ENCODE results near the gene IL34.

Gene IL34

GRCh38 chr16:70680495-70681381 lies 34.4 kb downstream of the IL34 start:
- H3K27me3 ChIP-seq (ENCODE audit: control insufficient read depth, insufficient read depth, low read length) = no peaks in the 10 kb centered on the region
- no peaks in the 10 kb centered on the region for H3K9me3 ChIP-seq (ENCODE audit: control insufficient read depth, insufficient read depth, low read depth, low read length)
- peaks cover 28% of the 10 kb centered on the region; the same call in 1 of the 2 replicates for H3K4me1 ChIP-seq (ENCODE audit: control insufficient read depth, insufficient read depth, low read length)
- no peak overlapping the region for H3K9ac ChIP-seq (ENCODE audit: low read length)
- peaks cover 33% of the 10 kb centered on the region for H3K36me3 ChIP-seq (ENCODE audit: control insufficient read depth, insufficient read depth, low read length)
- 0 out of 2 replicates have a peak overlapping the region, but pooled peaks have one; percentile 17 for H3K4me3 ChIP-seq (ENCODE audit: low read depth, low read length)
- no peak overlapping the region for H3K27ac ChIP-seq (ENCODE audit: low read depth, low read length)

GRCh38 chr16:70681382-70682238 lies 35.3 kb downstream of the IL34 start:
- Histone ChIP-seq H3K27me3 (ENCODE audit: control insufficient read depth, insufficient read depth, low read length) (peaks cover 4% of the 10 kb centered on the region; the same call in 1 of the 2 replicates), H3K36me3 (ENCODE audit: control insufficient read depth, insufficient read depth, low read length) (peaks cover 25% of the 10 kb centered on the region), H3K4me1 (ENCODE audit: control insufficient read depth, insufficient read depth, low read length) (peaks cover 32% of the 10 kb centered on the region), H3K27ac (ENCODE audit: low read depth, low read length) (no peak overlapping the region; the same call in 1 of the 2 replicates), H3K4me3 (ENCODE audit: low read depth, low read length) (no peak overlapping the region), H3K9me3 (ENCODE audit: control insufficient read depth, insufficient read depth, low read depth, low read length) (no peaks in the 10 kb centered on the region), H3K9ac (ENCODE audit: low read length) (no peak overlapping the region)

- H3K27me3 ChIP-seq (ENCODE audit: control insufficient read depth, insufficient read depth, low read length) = peaks cover 4% of the 10 kb centered on the region; the same call in 1 of the 2 replicates
- no peak overlapping the region for H3K9ac ChIP-seq (ENCODE audit: low read length)
- H3K4me1 ChIP-seq (ENCODE audit: control insufficient read depth, insufficient read depth, low read length) = peaks cover 41% of the 10 kb centered on the region
- H3K4me3 ChIP-seq (ENCODE audit: low read depth, low read length) = no peak overlapping the region
- H3K27ac ChIP-seq (ENCODE audit: low read depth, low read length) = no peak overlapping the region
- H3K9me3 ChIP-seq (ENCODE audit: control insufficient read depth, insufficient read depth, low read depth, low read length) = no peaks in the 10 kb centered on the region
- H3K36me3 ChIP-seq (ENCODE audit: control insufficient read depth, insufficient read depth, low read length) = peaks cover 18% of the 10 kb centered on the region
Observed at GRCh38 chr16:70682239-70683145, 36.1 kb downstream of the IL34 start.

- Histone ChIP-seq H3K9me3 (ENCODE audit: control insufficient read depth, insufficient read depth, low read depth, low read length) (no peaks in the 10 kb centered on the region), H3K27ac (ENCODE audit: low read depth, low read length) (no peak overlapping the region), H3K4me3 (ENCODE audit: low read depth, low read length) (no peak overlapping the region), H3K27me3 (ENCODE audit: control insufficient read depth, insufficient read depth, low read length) (peaks cover 4% of the 10 kb centered on the region; the same call in 1 of the 2 replicates), H3K9ac (ENCODE audit: low read length) (no peak overlapping the region), H3K36me3 (ENCODE audit: control insufficient read depth, insufficient read depth, low read length) (peaks cover 9% of the 10 kb centered on the region), H3K4me1 (ENCODE audit: control insufficient read depth, insufficient read depth, low read length) (peaks cover 48% of the 10 kb centered on the region)
Observed at GRCh38 chr16:70683146-70683944, 37.0 kb downstream of the IL34 start.

- Histone ChIP-seq H3K27me3 (ENCODE audit: control insufficient read depth, insufficient read depth, low read length) (peaks cover 4% of the 10 kb centered on the region; the same call in 1 of the 2 replicates), H3K9me3 (ENCODE audit: control insufficient read depth, insufficient read depth, low read depth, low read length) (no peaks in the 10 kb centered on the region), H3K9ac (ENCODE audit: low read length) (peak overlapping the region; percentile 6), H3K4me3 (ENCODE audit: low read depth, low read length) (peak overlapping the region; percentile 80), H3K36me3 (ENCODE audit: control insufficient read depth, insufficient read depth, low read length) (no peaks in the 10 kb centered on the region), H3K4me1 (ENCODE audit: control insufficient read depth, insufficient read depth, low read length) (peaks cover 42% of the 10 kb centered on the region), H3K27ac (ENCODE audit: low read depth, low read length) (no peak overlapping the region)
Observed at GRCh38 chr16:70684146-70685060, 38.0 kb downstream of the IL34 start.

GRCh38 chr16:70685061-70685937 lies 38.9 kb downstream of the IL34 start:
- peaks cover 4% of the 10 kb centered on the region; the same call in 1 of the 2 replicates for H3K27me3 ChIP-seq (ENCODE audit: control insufficient read depth, insufficient read depth, low read length)
- H3K27ac ChIP-seq (ENCODE audit: low read depth, low read length) = no peak overlapping the region; the same call in 1 of the 2 replicates
- H3K36me3 ChIP-seq (ENCODE audit: control insufficient read depth, insufficient read depth, low read length) = no peaks in the 10 kb centered on the region
- H3K9me3 ChIP-seq (ENCODE audit: control insufficient read depth, insufficient read depth, low read depth, low read length) = no peaks in the 10 kb centered on the region
- peaks cover 40% of the 10 kb centered on the region for H3K4me1 ChIP-seq (ENCODE audit: control insufficient read depth, insufficient read depth, low read length)
- peak overlapping the region; percentile 80 for H3K9ac ChIP-seq (ENCODE audit: low read length)
- H3K4me3 ChIP-seq (ENCODE audit: low read depth, low read length) = peak overlapping the region; percentile 80

GRCh38 chr16:70685938-70686375 lies 39.6 kb downstream of the IL34 start, which contains the start of gene MTSS2:
TSS of gene MTSS2 (minus strand) at chr16:70686053. CDS start at chr16:70685791, 262 bp downstream.
- peak within 1 kb of the TSS; percentile 80 for H3K9ac ChIP-seq (ENCODE audit: low read length)
- peak within 1 kb of the TSS; percentile 80 for H3K4me3 ChIP-seq (ENCODE audit: low read depth, low read length)
- no peak within 1 kb of the TSS; the same call in 1 of the 2 replicates for H3K27ac ChIP-seq (ENCODE audit: low read depth, low read length)
- H3K27me3 ChIP-seq (ENCODE audit: control insufficient read depth, insufficient read depth, low read length) = peaks cover 4% of the 10 kb centered on the region; the same call in 1 of the 2 replicates
- H3K9me3 ChIP-seq (ENCODE audit: control insufficient read depth, insufficient read depth, low read depth, low read length) = no peaks in the 10 kb centered on the region
- peaks cover 37% of the 10 kb centered on the region for H3K4me1 ChIP-seq (ENCODE audit: control insufficient read depth, insufficient read depth, low read length)
- H3K36me3 ChIP-seq (ENCODE audit: control insufficient read depth, insufficient read depth, low read length) = no peaks in the 10 kb centered on the region

GRCh38 chr16:70686376-70687101 lies 40.2 kb downstream of the IL34 start:
- no peaks in the 10 kb centered on the region for H3K36me3 ChIP-seq (ENCODE audit: control insufficient read depth, insufficient read depth, low read length)
- peak overlapping the region; percentile 59 for H3K9ac ChIP-seq (ENCODE audit: low read length)
- peaks cover 31% of the 10 kb centered on the region for H3K4me1 ChIP-seq (ENCODE audit: control insufficient read depth, insufficient read depth, low read length)

More at GRCh38 chr16:70686376-70687101, 40.2 kb downstream of the IL34 start:
- no peak overlapping the region for H3K27ac ChIP-seq (ENCODE audit: low read depth, low read length)
- H3K9me3 ChIP-seq (ENCODE audit: control insufficient read depth, insufficient read depth, low read depth, low read length) = no peaks in the 10 kb centered on the region
- peaks cover 4% of the 10 kb centered on the region; the same call in 1 of the 2 replicates for H3K27me3 ChIP-seq (ENCODE audit: control insufficient read depth, insufficient read depth, low read length)
- H3K4me3 ChIP-seq (ENCODE audit: low read depth, low read length) = peak overlapping the region; percentile 59

Measured in HUES6 (cell line).